Upper lobe of right lung (tissue), 1 donor: ENCODE data around the gene SGO2. TPM values are rescaled to one million over a fixed set of nuclear protein-coding genes. Genes with fewer than 3 reads are reported as not detected.

Source experiments
- ATAC-seq: fragments of 200-7000 bp; cut with Tn5 transposase; one replicate; pipeline ENCODE4 v1.9.1; 2020; ENCODE audit warnings: mild to moderate bottlenecking, moderate library complexity
- DNase-seq: peaks from one replicate; pipeline ENCODE4 v3.0.0-alpha.2; 2020
- H3K27ac ChIP-seq: fragments of 200-600 bp; one replicate; pipeline ENCODE4 v1.8.0; 2022
- H3K27me3 ChIP-seq: fragments of 200-600 bp; one replicate; pipeline ENCODE4 v1.8.0; 2022; ENCODE audit warnings: mild to moderate bottlenecking
- H3K36me3 ChIP-seq: fragments of 200-600 bp; one replicate; pipeline ENCODE4 v1.8.0; 2022
- H3K4me1 ChIP-seq: fragments of 200-600 bp; one replicate; pipeline ENCODE4 v1.8.0; 2022
- H3K4me3 ChIP-seq: fragments of 200-600 bp; one replicate; pipeline ENCODE4 v1.8.0; 2022; ENCODE audit warnings: mild to moderate bottlenecking
- H3K9me3 ChIP-seq: fragments of 200-600 bp; one replicate; pipeline ENCODE4 v1.8.0; 2022
- CTCF ChIP-seq: fragments of 200-600 bp; IDR thresholded peaks from one replicate; pipeline ENCODE4 v1.8.0; 2022; ENCODE audit warnings: antibody characterized with exemption
- intact Hi-C: fragments of 100-400 bp; cut with DNase I; formaldehyde crosslinking; loops from one replicate; pipeline ENCODE4 v1.11.0; 2022
- long read RNA-seq: library from polyadenylated mRNA; unstranded; transcript quantifications from one replicate; pipeline ENCODE4 v2.0.0, GENCODE V29; 2021
- total RNA-seq: library from RNA; stranded (reverse); fragmentation: NEBNext Ultra II Directional; extraction: Animal tissue kit (Norgen Biotek cat#: 25700); gene quantifications from one replicate; pipeline ENCODE4 v1.2.1, GENCODE V29; 2021
- donor health status: DM: no; HTN: yes; CAD: no; lungs with severe emphysema.

The SGO2 gene
- 2.1 TPM for total RNA-seq
- long read RNA-seq, full-length matches to known transcripts: 2 of 4 reads
- long read RNA-seq, partial matches to known transcripts: 2 of 4 reads
- long read RNA-seq, other reads (novel, unspliced or antisense): 0 of 4 reads

DNA sequence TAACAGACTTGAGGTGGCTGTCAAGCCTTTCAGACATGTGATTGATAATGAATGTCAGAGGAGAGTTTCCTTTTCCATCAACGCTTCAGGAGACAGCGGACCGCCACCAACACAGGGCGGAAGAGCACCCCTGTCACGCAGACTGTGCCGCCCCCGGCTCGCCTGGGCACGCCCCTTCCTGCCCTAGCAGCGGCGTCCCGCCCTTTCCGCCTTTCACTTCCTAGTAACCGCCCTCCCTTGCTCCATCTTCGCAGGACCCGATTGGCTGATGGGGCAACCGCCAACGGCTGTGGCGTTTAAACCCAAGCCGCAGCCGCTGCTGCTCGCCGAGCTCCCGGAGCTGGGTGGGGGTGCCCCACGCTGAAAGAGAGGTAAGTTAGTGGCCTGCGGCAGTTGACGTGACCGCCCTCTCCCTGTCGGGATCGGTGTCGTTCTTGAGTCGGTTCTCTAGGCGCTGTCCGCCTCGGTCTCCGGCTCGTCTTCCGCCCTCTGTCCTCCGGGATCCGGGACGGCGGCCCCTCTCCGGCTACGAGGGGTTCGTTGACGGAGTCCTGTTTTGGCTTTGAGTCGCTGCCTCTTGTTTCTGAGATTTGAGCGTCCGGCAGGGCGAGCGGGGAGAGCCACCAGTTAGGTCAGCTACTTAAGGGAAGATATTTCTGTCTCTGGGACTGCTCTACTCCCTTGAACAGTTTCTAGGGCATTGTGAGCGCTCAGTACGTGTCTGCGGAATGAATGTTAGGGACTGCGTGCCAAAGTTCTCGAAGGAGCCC, at the start of gene SGO2:
TSS of gene SGO2 (plus strand) at position 326 of the 770 bp plus-strand sequence. CDS start 6,769 bp downstream, outside the sequence.
- ATAC-seq (peak; percentile 100), DNase-seq (peak; percentile 97)
- TF ChIP-seq CTCF: no peak
- no peaks in the 10 kb centered on the region for H3K36me3 ChIP-seq
- no peaks in the 10 kb centered on the region for H3K27me3 ChIP-seq
- no peaks in the 10 kb centered on the region for H3K9me3 ChIP-seq
- H3K4me3 ChIP-seq: peak within 1 kb of the TSS; percentile 80
- intact Hi-C loops: no loop called here
- H3K27ac ChIP-seq: peak within 1 kb of the TSS; percentile 55
- peaks cover 6% of the 10 kb centered on the region for H3K4me1 ChIP-seq

- ATAC-seq (no peak), DNase-seq (no peak)
- intact Hi-C loops: loop anchor here (5.0 kb wide), 1 partner anchor 495 kb away; no protein-coding TSS in a partner anchor
- Histone ChIP-seq H3K36me3 (peaks cover 43% of the 10 kb centered on the region), H3K4me3 (no peak overlapping the region), H3K9me3 (no peaks in the 10 kb centered on the region), H3K27ac (no peak overlapping the region), H3K4me1 (no peaks in the 10 kb centered on the region), H3K27me3 (no peaks in the 10 kb centered on the region)
- TF ChIP-seq CTCF: no peak
Observed at GRCh38 chr2:200476836-200477235, 49.2 kb upstream of the SGO2 start.

- Histone ChIP-seq H3K4me1 (no peaks in the 10 kb centered on the region), H3K9me3 (no peaks in the 10 kb centered on the region), H3K27ac (no peak overlapping the region), H3K36me3 (peaks cover 34% of the 10 kb centered on the region), H3K4me3 (no peak overlapping the region), H3K27me3 (no peaks in the 10 kb centered on the region)
- intact Hi-C loops: loop anchor here (5.0 kb wide), 1 partner anchor 495 kb away; no protein-coding TSS in a partner anchor
- no peak for TF ChIP-seq CTCF
- DNase-seq (no peak), ATAC-seq (no peak)
Observed at GRCh38 chr2:200477667-200478131, 48.3 kb upstream of the SGO2 start.

DNA sequence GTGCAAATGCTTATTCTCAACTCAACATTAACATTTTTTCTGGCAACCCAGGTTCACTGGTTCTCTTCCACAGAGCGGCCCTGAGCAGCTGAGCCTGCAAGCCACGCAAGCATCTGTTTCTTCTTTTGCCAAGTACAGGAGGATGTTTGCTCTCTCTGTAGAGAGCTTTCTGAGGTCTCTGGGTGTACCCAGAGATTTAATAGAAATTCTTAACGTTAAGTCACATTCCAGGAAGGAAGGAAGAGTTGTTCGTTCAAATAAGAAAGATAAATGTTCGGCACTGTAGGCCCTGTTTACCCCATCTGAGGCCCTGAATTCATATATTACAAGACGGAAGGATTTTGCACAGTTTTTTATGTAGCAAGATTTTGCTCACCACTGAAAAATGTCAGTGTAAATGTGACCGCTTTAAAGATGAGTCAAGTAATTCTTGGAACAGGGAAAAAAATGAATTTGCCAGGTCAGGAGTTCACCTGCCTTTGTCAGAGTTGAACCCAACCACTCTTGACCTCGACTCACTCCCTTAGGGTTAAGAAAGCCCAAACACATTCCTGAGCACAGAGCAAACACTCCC, 46.2 kb upstream of the SGO2 start:
- no peak overlapping the region for H3K4me3 ChIP-seq
- H3K27me3 ChIP-seq: no peaks in the 10 kb centered on the region
- ATAC-seq: peak; percentile 51
- TF ChIP-seq CTCF: no peak
- no peaks in the 10 kb centered on the region for H3K4me1 ChIP-seq
- no peaks in the 10 kb centered on the region for H3K9me3 ChIP-seq
- H3K27ac ChIP-seq: no peak overlapping the region
- intact Hi-C loops: loop anchor here (5.0 kb wide), 1 partner anchor 497 kb away; no protein-coding TSS in a partner anchor
- DNase-seq: no peak
- H3K36me3 ChIP-seq: peaks cover 20% of the 10 kb centered on the region

DNA sequence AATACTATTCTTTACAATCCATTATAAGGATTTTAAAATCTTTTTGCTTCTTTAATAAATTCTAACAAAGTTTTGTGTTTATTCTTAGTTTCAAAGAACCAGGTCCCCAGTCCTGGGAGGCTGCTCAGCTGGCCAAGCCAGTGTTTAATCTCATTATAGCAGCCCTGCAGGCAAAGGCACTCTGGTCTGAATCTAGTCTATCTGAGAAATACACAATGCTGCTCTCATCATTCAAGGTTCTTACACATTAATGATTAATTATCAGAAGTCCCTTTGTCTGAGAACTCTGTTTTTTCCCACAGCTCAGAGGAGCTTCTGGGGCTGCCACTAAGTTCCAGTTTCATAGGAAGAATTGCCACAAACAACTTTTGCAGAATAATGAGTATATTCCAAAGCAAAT, 43.8 kb upstream of the SGO2 start:
- H3K27ac ChIP-seq: no peak overlapping the region
- no peak for TF ChIP-seq CTCF
- H3K27me3 ChIP-seq: no peaks in the 10 kb centered on the region
- no peaks in the 10 kb centered on the region for H3K9me3 ChIP-seq
- no peak overlapping the region for H3K4me3 ChIP-seq
- H3K4me1 ChIP-seq: no peaks in the 10 kb centered on the region
- intact Hi-C loops: no loop called here
- H3K36me3 ChIP-seq: peaks cover 6% of the 10 kb centered on the region
- DNase-seq (no peak), ATAC-seq (no peak)
